HG03064 (cell line): ENCODE data around the gene PHAF1.

Source experiments
- ATAC-seq: cut with Tn5 transposase; IDR thresholded peaks from one replicate; pipeline ENCODE4 v1.9.1; 2021; ENCODE audit warnings: low read depth; ENCODE audit not compliant: unreplicated experiment

The PHAF1 gene

GRCh38 chr16:67177743-67178699, 68.3 kb downstream of the PHAF1 start:
- no peak for ATAC-seq

DNA sequence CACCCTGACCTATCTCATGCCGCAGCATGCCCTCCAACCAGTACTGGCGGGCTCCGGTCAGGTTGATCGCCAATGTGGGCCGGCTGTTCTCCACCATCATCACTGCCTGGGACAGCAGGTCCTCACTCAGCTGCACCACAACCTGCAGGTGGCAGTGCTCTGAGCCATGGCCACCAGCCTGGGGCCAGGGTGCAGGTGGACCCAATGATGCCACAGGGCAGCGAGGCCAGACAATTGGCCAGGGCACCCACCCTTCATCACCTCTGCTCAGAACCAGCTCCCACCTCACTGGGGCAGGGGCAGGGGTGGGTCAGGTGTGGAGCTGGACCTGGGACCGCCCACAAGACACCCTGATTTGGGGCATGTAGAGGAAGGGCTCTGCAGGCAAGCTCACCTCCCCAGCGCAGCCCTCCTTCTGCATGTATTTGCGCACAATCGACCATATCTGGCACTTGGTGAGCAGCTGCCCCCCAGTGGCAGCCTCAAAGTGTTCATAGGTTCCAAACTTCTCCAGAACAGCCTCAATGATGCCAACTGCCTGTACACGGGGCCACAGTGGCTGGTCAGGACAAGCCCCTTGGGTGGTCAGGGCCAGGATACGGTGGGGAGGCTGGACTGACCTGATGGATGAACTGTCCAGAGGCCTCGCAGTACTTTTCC, 69.8 kb downstream of the PHAF1 start:
- ATAC-seq: no peak

DNA sequence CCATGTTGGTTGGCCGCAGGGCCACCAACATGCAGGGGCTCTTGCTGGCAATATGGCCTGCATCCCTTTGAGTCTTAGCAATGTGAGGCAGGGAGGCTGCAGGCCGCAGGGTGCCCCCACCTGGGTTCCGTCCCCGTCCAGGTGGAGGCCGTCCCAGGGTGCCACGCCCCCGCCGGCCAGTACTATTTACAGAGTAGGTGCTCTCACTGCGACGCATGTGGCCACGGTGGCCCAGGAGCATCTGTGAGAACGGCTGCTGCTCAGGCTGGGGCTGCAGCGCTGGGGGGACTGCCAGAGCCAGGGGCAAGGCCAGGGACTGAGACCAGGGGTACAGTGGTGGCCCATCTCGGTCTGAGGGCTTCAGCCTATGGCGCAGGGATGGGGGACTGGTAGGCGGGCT, 70.4 kb downstream of the PHAF1 start:
- ATAC-seq: no peak

DNA sequence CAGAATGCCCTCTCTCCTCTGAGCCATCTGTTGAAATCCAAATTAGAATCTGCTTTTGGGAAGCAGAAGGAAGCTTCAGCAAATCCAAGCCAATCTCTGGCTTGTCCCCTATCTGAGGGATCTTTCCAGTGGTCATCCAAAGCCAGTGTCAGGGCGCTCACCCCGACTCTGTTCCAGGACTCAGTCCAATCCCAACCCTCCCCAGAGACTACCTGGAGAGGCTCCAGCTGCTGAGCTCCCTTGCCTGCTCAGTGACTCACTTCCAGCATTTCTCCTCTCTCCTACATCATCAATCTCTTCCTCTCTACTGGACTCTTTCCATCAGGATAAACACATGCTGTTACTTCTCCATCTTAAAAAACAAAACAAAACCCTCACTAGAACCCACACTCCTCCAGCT, 71.6 kb downstream of the PHAF1 start:
- ATAC-seq: no peak

DNA sequence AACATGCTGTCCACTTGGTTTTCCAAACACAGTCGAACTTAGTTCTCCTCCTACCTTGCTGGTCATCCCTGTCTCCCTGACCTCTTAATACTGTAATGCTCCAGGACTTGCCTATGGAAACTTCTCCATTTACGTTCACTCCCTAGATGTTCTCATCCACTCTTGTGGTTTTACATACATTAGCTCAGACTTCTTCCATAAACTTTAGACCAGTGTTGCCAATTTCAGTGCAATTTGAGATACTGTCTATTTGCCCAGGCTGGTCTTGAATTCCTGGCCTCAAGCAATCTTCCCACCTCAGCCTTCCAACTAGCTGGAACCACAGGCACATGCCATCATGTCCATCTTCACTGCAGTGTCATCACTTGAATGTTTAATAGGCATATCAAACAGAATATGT, 72.5 kb downstream of the PHAF1 start:
- no peak for ATAC-seq

GRCh38 chr16:67183284-67183626, 73.5 kb downstream of the PHAF1 start:
- ATAC-seq: no peak

GRCh38 chr16:67183627-67184452, 74.1 kb downstream of the PHAF1 start, which contains the start of gene MATCAP1:
MATCAP1 (minus strand) TSS chr16:67183963; CDS start chr16:67180610, 3,353 bp downstream.
- ATAC-seq: peak; percentile 87

GRCh38 chr16:67184453-67184994, 74.8 kb downstream of the PHAF1 start:
- ATAC-seq: peak; percentile 10

DNA sequence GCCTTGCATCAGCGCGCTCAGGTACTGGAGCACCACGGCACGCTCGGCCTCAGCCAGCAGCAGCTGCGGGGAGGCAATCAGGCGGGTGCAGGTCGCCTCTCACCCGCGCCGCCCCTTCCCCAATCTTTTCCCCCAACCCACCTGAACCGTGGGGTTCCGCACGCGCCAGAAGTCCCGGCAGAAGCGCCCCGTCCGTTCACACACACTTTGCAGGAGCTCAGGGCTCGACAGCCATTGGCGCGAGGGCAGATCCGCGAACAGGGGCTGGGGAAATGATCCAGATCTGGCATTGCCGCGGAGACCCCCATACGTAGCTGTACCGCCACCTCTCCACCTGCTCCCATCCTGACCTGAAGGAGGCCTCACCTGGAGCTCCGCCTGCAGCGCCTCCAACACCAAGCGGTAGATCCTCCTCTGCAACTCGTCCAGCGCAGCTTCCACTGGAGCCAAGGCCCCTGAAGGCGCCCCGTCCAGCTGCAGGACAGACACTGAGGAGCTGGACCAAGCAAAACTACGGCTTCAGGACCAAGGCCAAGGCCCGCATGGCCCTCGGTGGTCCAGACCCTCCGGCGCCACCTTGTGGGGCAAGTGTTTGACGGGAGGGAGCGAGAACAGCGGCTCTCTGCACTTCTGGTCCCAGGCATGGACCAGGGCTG, 75.4 kb downstream of the PHAF1 start:
- no peak for ATAC-seq

GRCh38 chr16:67185651-67186134, 76.0 kb downstream of the PHAF1 start:
- ATAC-seq: no peak

GRCh38 chr16:67186550-67186950, 76.8 kb downstream of the PHAF1 start:
- no peak for ATAC-seq

GRCh38 chr16:67187175-67187890, 77.6 kb downstream of the PHAF1 start:
- no peak for ATAC-seq

DNA sequence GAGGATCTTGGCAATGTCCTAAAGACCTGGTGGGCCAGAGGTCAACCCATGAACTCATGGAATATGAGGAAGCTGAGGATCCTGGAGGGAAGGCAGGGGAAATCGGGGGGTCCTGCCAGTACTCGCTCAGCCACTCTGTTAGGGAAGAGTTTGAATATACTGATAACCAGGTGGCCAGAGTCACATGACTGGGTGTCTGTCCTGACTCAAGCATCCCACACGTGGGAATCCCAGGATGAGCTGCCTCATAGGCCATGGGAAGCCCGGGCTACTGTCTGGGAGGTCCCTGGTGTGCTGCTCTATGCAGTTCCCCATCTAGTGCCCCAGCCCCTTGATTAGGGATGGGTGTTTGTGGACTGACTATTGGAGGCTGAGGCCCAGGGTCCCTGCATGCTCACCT, 78.6 kb downstream of the PHAF1 start:
- ATAC-seq: no peak

GRCh38 chr16:67188798-67189197, 79.1 kb downstream of the PHAF1 start:
- no peak for ATAC-seq

GRCh38 chr16:67190041-67190440, 80.3 kb downstream of the PHAF1 start, which contains the start of gene EXOC3L1:
EXOC3L1 (minus strand) TSS chr16:67190136; CDS start chr16:67189676, 460 bp downstream.
- no peak for ATAC-seq

DNA sequence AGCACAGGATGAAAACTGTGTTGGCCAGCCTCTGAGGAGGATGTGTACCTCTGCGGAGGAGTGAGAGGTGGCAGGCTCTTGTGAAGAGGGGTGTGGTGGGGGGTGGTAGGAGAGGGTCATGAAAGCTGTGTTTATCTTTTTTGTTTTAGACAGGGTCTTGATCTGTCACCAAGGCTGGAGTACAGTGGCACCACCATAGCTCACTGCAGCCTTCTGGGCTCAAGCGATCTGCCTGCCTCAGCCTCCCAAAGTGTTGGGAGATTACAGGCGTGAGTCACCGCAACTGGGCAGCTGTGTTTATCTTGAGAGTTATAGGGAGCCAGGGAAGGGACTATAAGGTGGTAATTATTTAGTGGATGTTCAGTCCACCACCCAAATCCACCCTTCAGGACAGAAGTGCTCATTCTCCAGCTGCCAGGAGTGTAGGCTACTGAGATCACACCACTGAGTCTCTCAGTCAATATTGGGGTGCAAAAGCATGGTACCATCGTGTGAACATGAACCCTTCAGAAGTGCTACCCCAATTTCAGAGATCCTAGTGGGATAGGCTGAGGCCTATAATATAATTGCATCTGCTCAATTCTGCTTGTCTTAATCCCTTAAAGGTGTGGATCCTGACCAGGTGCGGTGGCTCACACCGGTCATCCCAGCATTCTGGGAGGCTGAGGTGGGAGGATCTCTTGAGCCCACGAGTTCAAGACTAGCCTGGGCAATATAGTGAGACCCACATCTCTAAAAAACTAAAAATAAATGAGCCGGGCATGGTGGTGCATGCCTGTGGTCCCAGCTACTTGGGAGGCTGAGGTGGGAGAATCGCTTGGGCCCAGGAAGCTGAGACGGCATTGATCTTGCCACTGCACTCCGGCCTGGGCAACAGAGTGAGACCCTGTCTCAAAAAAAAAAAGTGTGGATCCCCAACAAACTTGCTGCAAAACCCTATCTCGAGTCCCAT, 81.0 kb downstream of the PHAF1 start:
- ATAC-seq: no peak

- no peak for ATAC-seq
Measured at GRCh38 chr16:67191411-67191994, 81.8 kb downstream of the PHAF1 start.
